HG03097 (cell line): ENCODE data around the gene PLA2G15.
A peak's percentile ranks its signal among the peaks of the same experiment; 100 is the strongest.

ENCODE experiments used
- ATAC-seq: cut with Tn5 transposase; IDR thresholded peaks from one replicate; pipeline ENCODE4 v1.9.1; 2021; ENCODE audit not compliant: unreplicated experiment, low FRiP score

Gene PLA2G15

DNA sequence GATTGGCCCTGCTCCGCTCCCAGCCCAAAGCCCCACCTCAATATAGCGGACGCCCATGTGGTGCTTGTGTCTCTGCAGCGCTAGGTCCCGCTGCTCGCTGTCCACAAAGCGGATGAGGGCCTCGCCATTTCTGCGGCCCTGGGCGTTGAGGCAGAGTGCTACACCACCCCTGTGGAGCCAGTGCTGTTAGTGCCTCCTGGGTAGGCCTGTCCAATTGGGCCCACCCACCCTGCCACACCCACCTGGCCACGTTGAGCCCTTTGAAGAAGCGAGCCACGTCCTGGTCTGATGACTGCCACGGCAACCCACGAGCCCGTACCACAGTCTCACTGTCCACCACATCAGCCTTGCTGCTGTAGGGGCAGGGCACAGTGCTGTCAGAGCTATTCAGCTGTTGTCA lies 12.8 kb upstream of the PLA2G15 start:
- ATAC-seq: no peak

DNA sequence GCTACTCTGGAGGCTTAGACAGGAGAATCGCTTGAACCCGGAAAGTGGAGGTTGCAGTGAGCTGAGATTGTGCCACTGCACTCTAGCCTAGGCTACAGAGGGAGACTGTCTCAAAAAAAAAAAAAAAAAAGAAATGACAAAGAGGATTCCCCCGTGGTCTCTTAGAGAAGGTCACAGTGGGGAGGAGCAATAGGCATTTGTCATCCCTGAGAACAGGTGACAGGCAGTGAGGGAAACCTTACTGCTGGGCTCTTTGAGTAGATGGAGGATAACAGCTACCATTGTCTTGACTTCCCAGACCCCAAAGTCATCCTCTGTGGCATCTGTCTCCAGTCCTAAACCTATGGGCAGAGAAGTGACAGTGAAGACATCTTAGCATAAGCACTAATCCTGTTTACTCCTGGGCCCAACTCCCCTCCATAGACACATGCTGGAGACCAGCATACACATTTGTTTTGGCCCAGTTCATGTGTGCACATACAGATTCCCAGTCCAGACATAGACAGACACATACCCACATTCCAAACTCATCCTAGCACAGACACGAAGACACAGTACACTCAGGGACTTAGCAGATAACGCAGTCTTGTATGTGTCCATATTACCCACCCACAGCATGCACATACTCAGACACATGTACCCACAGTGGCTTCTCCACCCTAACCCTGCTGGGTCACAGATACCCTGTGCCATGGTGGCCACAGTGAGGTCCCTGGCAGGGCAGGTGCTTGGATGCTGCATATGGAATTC lies 11.9 kb upstream of the PLA2G15 start:
- no peak for ATAC-seq

- ATAC-seq: no peak
Measured at GRCh38 chr16:68233835-68234187, 11.4 kb upstream of the PLA2G15 start.

DNA sequence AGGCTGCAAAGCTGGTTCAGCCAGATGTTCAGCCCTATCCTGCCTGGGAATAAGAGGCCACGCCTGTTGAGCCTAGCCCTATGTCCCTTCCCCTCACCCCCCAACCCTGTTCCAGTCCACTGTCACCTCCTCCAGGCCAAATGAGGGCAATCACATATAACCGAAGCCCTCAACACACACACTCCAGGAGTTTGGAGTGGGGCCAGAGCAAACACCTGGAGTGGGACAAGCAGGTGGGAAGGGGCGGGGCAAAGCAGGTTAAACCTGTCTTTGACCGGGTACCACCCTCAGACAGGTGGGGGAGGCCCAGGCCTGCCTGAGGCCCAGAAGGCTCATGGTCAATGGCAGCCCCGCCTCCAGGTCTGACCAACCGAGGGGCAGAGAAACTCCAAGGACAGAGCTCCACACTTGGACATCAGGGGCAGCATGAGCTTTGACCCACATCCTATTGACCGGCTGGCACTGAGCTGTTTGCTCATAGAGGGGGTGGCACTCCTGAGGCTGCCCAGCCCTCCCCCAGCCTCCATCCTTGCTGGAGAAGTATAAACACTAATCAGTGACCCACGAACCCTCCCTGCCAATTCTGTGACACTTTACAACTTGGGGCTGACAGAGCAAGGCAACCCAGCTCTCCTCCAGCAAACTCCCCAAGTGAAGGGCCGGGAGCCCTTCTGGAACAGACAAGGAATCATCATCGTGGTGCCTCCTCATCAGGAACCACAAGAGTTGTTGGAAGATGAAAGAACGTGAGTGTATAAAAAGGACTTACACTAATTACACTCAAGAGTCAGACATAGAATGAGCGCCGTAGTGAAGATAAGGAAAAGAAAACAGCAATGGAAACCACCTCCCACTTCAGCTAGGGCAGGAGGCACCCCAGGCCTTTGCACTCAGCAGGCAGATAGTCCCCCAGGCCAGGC lies 10.7 kb upstream of the PLA2G15 start:
- ATAC-seq: no peak

DNA sequence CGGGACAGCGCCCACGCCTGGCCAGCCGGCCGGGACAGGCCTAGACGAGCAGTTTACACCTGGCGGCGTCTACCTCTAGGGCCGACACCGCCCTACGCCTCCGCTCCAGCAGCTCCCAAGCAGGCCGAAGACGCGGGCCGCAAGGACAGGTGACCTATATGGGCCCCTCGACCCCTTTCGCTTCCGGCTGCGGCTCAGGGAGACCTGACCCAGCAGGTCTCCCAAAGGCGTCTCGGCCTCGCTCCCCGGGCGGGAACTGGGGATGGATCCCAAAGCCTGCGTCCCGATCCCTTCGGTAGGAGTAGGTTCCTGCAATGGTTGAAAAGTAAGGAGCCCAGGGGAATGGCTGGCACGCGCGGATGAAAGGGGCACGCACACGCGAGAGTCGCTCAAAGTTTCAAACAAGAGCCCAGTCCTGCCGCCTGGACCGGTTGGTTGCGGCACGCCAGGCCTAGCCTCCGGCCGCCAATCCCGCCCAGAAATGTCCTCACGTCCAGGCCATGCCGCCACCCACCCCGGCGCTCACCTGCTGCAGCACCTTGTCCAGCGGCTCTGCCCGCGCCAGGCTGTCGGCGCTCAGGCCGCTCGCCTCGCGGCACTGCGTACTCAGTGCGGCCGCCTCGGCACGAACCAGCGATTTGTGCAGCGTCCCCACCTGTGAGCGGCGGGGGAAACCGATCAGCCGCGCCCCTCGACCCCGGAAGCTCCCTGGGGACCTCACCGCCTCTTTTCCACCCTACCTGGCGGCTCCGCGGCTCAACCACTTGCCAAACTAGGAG lies 9.9 kb upstream of the PLA2G15 start:
- no peak for ATAC-seq

DNA sequence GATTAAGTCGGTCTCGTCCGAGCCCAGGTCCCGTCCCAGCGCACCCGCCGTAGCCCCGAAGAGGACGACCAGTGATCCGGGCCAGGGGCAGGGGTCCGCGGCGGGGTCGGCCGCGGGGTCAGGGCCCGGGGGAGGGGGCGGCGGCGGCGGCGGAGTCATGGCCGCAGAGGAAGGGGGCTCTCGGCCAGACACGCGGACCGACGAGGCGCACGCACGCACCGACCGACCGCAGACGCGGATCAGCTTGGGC lies 9.4 kb upstream of the PLA2G15 start, which contains the start of gene ESRP2:
ESRP2 (minus strand) TSS at position 241 of the 250 bp plus-strand sequence; CDS start at position 159, 82 bp downstream.
- no peak for ATAC-seq

GRCh38 chr16:68236137-68236825 lies 8.9 kb upstream of the PLA2G15 start:
- ATAC-seq: no peak

DNA sequence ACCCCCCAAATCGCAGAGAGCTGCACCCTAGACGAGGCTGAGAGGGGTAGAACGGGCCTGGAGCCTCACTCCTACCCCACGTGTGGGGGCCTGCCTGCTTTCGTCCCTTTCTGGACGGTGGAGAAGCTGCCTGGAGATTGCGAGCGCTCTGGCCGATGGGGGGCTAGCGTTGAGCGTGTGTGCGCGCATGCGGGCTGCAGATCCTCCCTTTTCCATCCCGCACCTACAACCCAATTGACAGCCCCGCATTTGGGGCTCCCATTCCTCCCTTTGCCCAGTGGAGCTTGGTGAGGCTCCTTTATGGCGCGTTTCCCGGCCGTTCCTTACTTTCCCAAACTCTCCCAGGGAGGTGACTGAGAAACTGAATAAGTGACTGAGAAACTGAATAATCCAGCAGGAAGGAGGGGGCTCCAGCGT lies 8.3 kb upstream of the PLA2G15 start:
- ATAC-seq: no peak

- ATAC-seq: peak; percentile 77
Measured at GRCh38 chr16:68237243-68238028, 7.7 kb upstream of the PLA2G15 start.

DNA sequence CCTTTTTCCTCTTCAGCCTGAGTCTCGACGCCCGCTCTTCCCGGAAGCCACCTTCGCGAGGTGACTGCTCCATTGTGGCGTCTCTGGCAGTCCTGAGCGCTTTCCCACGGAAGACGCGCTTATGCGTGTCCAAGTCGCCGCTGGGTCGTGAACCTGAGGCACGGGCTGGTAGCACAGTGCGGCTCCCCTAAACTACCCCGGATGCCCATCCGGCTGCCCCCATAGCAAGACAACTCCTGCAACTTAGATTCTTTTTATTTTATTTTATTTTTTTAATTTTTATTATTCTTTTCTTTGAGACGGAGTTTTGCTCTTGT lies 7.2 kb upstream of the PLA2G15 start:
- ATAC-seq: no peak

DNA sequence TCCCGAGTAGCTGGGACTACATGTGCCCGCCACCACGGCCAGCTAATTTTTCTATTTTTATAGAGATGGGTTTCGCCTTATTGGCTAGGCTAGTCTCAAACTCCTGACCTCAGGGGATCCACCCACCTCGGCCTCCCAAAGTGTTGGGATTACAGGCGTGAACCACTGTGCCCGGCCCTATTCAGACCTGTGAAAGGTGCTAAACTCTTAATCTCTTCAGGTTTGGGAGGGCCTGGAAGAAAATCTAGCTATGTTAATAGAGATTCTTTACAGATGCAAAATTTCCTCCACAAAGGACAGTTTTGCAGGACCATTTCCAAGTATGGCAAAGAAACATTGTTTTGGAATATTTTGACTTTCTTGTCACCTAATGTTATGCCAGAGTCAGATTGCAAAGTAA lies 3.1 kb upstream of the PLA2G15 start:
- ATAC-seq: no peak

DNA sequence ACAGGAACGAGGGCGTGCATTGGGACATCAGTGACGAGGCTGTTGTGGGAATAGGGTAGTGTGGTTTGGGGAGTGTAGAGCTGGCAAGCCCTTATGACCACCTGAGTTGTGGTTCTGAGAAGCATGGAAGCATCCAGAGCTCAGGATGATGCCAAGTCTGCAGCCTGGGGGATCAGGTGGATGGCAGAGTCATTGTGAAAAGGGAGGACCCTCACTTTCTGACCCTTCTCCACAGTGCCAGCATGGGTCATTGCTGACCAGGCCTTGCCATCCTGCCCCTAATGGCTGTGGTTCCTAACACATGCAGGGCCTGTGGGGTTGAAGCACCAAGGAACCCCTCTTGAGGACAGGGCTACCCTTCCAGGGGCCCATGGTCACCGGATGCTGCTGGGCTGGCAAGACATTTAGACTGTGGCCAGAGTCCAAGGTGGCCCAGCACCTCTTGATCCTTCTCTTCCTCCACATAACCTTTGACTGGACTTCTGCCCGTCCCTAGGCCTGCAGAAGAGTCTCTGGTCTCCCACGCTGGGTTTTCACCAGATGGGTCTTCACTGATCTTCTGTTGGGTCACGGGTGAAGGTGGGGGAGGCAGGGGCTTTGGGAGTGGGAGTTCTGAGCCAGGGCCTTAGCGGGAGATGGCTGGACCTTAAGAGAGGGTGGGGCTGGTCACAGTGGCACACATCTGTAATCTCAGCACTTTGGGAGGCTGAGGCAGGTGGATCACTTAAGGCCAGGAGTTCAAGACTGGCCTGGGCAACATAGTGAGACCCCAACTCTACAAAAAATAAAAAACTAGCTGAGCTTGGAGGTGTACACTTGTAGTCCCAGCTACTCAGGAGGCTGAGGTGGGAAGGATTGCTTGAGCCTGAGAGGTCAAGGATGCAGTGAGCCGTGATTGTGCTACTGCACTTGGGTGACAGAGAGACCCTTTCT lies 2.0 kb upstream of the PLA2G15 start:
- ATAC-seq: no peak

DNA sequence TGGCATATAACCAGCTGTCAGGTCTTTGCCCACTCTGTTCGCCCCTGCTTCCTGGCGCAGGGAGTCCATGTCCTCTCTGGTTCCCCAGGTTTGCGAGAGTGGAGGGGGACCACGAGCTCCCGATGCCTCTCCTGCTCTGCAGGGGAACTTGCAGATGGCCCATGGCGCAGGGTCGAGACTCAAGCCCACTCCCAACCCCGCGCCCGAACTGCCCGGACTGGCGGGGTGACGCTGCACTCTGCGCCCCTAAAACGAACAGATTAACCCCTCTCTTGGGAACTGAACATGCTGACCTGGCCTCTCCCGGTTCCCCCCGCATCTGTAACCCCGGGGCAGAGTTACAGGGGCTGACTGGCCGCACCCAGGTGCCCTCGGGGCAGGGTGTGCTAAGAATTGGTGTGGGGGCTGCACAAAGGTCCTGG lies 681 bp upstream of the PLA2G15 start:
- ATAC-seq: no peak

DNA sequence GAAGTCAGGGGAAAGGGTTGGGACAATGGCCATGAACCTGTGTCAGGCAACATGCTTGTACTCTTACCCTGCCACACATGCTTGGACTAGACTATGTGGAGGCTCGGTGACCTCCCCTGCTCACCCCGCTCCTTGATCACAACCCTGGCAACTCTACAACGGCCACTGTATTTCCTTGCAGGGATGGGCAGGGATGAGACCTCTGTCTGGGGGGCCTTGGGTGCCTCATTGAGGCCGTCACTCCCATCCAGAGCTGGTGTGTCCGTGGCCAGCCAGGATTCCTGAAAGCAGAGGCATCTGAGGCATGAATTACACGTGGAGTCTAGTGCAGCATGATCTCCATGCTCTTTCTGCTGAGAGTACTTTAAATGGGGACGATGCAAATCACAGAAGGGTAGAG lies 948 bp downstream of the PLA2G15 start:
- ATAC-seq: no peak

DNA sequence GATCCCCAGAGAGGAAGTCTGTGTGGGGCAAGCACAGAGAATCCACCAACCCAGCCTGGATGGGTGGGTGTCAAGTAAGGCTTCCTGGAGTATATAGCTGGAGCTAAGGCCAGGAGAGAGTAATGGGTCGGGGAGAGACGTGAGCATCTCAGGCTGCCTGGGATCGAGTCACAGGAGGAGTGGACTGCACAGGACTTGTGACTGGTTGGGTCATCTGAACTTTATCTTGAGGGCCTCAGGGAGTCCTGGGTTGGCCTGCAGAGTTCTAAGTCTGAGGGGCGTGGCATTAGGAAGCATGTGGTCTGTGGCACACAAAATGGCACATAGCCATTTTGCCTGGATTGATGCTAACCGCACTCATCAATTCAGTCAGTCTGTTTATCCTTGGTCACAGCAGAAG lies 1.5 kb downstream of the PLA2G15 start:
- ATAC-seq: no peak

DNA sequence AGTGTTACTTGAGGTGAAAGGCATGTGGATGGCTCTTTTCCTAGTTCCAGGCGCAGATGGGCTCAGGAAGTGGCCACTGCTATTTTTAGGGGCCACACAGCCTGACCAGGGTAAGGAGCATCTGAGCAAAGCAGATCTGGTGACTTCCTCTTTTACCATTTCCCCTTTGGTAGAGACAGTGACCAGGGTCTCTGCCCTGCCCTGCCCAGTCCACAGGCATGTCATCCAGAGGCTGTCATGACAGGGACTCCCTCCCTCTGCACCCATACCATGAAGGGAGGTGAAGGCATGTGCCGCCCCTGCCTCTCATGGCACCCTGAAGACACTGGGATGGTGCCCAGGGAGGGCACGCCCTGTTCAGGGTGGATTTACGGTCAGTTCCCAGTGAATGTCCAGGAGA lies 2.2 kb downstream of the PLA2G15 start:
- ATAC-seq: no peak

- ATAC-seq: no peak
Measured at GRCh38 chr16:68247932-68248331, 2.8 kb downstream of the PLA2G15 start.

DNA sequence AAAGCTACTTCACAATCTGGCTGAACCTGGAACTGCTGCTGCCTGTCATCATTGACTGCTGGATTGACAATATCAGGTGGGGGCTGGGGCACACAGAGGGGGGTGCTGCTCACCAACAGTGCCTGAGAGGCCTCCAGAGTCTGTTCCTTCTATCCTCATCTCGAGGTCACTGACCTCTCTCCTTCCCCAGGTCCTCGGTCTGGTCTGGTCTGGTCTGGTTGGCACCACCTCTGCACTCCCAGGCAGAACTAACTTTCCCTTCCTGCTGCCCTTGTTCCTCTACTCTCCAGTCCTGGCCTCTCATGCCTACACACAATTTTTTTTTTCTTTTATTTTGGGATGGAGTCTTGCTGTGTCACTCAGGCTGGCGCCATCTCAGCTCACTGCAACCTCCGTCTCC lies 4.2 kb downstream of the PLA2G15 start:
- ATAC-seq: no peak

GRCh38 chr16:68250951-68251350 lies 5.8 kb downstream of the PLA2G15 start:
- no peak for ATAC-seq
